Gastrocnemius medialis (tissue), 4 donors: Measurements from ENCODE around the gene C4orf51.

Source experiments
- POLR2A ChIP-seq, 2 donors: fragments of 450-650 bp; IDR thresholded peaks; one replicate each; pipeline ENCODE4 v1.6.1; 2017; ENCODE audit warnings: antibody characterized with exemption in 2 of 2, mild to moderate bottlenecking in 2 of 2, moderate library complexity in 2 of 2
- TF ChIP-seq, protein P1 (sequence below), 5 experiments: fragments of 450-650 bp in 3 of 5; fragments of 200-600 bp in 2 of 5; sonication (generic) in 2 of 5; IDR thresholded peaks in 4 of 5; conservative IDR thresholded peaks in 1 of 5; 1 replicate in 4 of 5; 2 replicates in 1 of 5; pipeline ENCODE4 v1.5.1; 2016 to 2019; ENCODE audit warnings: antibody characterized with exemption in 5 of 5, mild to moderate bottlenecking in 3 of 5, moderate library complexity in 3 of 5

- TF ChIP-seq, protein P1, sequence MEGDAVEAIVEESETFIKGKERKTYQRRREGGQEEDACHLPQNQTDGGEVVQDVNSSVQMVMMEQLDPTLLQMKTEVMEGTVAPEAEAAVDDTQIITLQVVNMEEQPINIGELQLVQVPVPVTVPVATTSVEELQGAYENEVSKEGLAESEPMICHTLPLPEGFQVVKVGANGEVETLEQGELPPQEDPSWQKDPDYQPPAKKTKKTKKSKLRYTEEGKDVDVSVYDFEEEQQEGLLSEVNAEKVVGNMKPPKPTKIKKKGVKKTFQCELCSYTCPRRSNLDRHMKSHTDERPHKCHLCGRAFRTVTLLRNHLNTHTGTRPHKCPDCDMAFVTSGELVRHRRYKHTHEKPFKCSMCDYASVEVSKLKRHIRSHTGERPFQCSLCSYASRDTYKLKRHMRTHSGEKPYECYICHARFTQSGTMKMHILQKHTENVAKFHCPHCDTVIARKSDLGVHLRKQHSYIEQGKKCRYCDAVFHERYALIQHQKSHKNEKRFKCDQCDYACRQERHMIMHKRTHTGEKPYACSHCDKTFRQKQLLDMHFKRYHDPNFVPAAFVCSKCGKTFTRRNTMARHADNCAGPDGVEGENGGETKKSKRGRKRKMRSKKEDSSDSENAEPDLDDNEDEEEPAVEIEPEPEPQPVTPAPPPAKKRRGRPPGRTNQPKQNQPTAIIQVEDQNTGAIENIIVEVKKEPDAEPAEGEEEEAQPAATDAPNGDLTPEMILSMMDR (IDR thresholded peaks at IDR 0.05 in 4 of 5, conservative IDR thresholded peaks at IDR 0.05 in 1 of 5): no peak
- TF ChIP-seq POLR2A (IDR thresholded peaks at IDR 0.05): no peak
Measured at GRCh38 chr4:145703850-145704497, 24.0 kb downstream of the C4orf51 start.
